ENCODE data around the gene PEPD. TPM values are rescaled to one million over a fixed set of nuclear protein-coding genes. Genes with fewer than 3 reads are reported as not detected.
A peak's percentile ranks its signal among the peaks of the same experiment; 100 is the strongest.

The PEPD gene
- total RNA-seq, 2 experiments from 2014 or later = 29.3 to 30.6 TPM

DNA sequence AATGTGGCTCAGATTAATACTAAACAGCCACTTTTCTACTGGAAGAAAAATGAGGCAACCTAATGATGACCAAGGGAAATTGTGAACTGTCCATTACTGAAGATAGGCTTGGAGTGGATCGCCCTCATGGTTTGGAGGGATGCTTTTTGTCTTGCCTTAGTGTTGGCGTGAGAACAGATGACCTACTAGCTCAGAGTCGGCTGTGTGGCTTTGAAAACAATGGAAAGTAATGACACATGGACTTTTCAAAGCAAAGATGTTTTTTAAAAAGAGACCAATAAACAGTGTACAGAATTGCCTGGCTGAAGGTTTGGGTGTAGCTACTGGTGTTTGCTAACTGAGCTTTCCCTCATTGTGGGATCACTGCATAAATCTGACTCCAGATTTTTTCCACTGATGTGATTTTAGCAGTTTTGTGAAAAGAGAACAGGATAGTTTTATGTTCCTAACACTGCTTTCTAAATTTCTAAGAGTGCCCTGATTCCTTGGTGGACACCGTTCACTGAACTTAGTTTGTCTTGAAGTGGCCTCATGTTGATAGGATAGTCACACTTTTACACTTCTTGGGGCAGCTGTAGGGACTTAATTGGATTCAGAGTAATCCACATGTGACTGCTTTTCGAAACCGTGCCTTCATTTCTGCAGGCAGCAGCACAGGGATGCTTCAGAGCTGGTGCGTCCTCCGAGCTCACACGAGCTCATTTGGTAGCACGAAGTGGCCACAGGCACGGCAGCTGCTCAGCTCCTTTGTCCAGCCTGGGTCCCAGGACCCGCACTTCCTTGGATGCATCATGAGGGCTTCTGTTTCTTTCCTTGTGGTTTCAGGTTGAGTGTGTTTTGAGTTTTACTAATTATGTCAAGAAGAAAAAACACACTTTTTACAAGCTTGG lies 143.8 kb downstream of the PEPD start:
- H3K27ac Mint-ChIP-seq = no peak overlapping the region
- CTCF ChIA-PET = interaction anchor here (0.9 to 4.2 kb wide), 4 partner anchors 29 to 142 kb away, joined by 3 to 14 read pairs (median 8); no protein-coding TSS in a partner anchor
- intact Hi-C loops (cut with micrococcal nuclease) = loop anchor here (10.0 kb wide), 1 partner anchor 143 kb away; no protein-coding TSS in a partner anchor
- H3K9me3 Mint-ChIP-seq = no peaks in the 10 kb centered on the region
- H3K4me3 Mint-ChIP-seq = no peak overlapping the region
- POLR2A ChIA-PET = no interaction called here
- H3K36me3 Mint-ChIP-seq = peaks cover 28% of the 10 kb centered on the region
- no peaks in the 10 kb centered on the region for H3K27me3 Mint-ChIP-seq
- peak; percentile 5 for DNase-seq
- peaks cover 56% of the 10 kb centered on the region for H3K4me1 Mint-ChIP-seq (ENCODE audit: low read depth)

DNA sequence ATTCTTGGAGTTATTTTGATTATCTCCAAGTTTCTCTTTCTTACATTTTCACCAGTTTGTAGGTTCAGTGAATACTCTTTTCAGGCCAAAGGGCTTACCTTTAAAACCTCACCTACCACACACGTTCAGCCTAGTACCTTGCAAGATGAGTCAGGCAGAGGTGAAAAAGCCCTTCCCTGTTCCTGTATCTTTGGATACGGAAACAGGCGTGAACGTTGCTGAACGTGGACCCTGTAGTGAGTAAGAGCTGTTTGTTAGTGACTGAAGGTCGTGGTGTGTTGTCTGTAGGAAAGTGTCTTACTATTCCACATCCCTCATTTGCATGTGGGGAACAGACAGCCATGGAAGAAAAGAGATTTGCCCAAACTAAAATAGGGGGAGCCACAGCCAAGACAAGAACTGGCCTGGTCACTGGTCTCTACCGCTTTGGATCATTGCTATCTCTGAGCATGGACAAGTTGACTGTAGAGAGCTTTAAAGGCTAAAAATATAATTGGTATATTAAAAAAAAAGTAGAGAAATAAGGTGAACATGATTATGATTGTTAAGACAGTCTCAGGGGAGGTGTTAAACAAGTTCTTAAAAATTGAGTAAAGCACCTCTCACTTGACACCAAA lies 144.5 kb downstream of the PEPD start:
- Mint-ChIP-seq H3K9me3 (no peaks in the 10 kb centered on the region), H3K4me1 (ENCODE audit: low read depth) (peaks cover 56% of the 10 kb centered on the region), H3K36me3 (peaks cover 28% of the 10 kb centered on the region), H3K27ac (peak overlapping the region; percentile 60), H3K4me3 (no peak overlapping the region), H3K27me3 (no peaks in the 10 kb centered on the region)
- intact Hi-C loops (cut with micrococcal nuclease) = loop anchor here (10.0 kb wide), 1 partner anchor 142 kb away; no protein-coding TSS in a partner anchor
- CTCF ChIA-PET = interaction anchor here (0.6 to 4.2 kb wide), 5 partner anchors 19 to 193 kb away, joined by 3 to 14 read pairs (median 3); partner anchors contain the start of gene CEBPA
- DNase-seq = no peak
- POLR2A ChIA-PET = no interaction called here

DNA sequence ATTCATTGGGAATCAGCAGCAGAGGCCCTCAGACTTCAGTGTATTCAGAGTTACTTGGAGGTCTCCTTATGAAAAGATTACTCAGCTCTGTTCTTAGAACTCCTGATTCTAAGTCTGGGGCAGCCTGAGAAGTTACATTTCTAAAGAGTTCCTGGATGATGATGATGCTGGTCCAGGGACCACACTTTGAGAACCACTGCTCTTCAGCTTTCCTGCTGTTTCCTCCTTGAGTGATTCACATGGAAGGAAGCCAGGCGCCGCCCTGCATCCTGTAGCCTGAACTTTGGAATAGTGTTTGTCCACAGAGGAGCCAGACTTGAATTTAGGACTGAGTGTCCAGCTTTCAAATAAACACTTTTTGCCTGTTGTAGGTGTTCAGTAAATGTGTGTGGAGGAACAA lies 145.2 kb downstream of the PEPD start:
- Mint-ChIP-seq H3K27ac (no peak overlapping the region), H3K36me3 (peaks cover 28% of the 10 kb centered on the region), H3K4me3 (no peak overlapping the region), H3K27me3 (no peaks in the 10 kb centered on the region), H3K9me3 (no peaks in the 10 kb centered on the region), H3K4me1 (ENCODE audit: low read depth) (peaks cover 54% of the 10 kb centered on the region)
- CTCF ChIA-PET = interaction anchor here (0.6 to 4.2 kb wide), 5 partner anchors 19 to 192 kb away, joined by 3 to 14 read pairs (median 3); partner anchors contain the start of gene CEBPA
- DNase-seq = no peak
- intact Hi-C loops (cut with micrococcal nuclease) = loop anchor here (10.0 kb wide), 1 partner anchor 142 kb away; no protein-coding TSS in a partner anchor
- POLR2A ChIA-PET = no interaction called here

- CTCF ChIA-PET = interaction anchor here (1.1 to 4.2 kb wide), 4 partner anchors 31 to 199 kb away, joined by 3 to 14 read pairs (median 8); no protein-coding TSS in a partner anchor
- peak overlapping the region; percentile 87 for H3K4me3 Mint-ChIP-seq
- H3K4me1 Mint-ChIP-seq (ENCODE audit: low read depth) = peaks cover 50% of the 10 kb centered on the region
- intact Hi-C loops (cut with micrococcal nuclease) = loop anchor here (10.0 kb wide), 1 partner anchor 141 kb away; no protein-coding TSS in a partner anchor
- peaks cover 24% of the 10 kb centered on the region for H3K36me3 Mint-ChIP-seq
- no peak overlapping the region for H3K27ac Mint-ChIP-seq
- H3K27me3 Mint-ChIP-seq = no peaks in the 10 kb centered on the region
- POLR2A ChIA-PET = no interaction called here
- DNase-seq = no peak
- no peaks in the 10 kb centered on the region for H3K9me3 Mint-ChIP-seq
These were observed 145.8 kb downstream of the PEPD start for GRCh38 chr19:33375837-33376159.

DNA sequence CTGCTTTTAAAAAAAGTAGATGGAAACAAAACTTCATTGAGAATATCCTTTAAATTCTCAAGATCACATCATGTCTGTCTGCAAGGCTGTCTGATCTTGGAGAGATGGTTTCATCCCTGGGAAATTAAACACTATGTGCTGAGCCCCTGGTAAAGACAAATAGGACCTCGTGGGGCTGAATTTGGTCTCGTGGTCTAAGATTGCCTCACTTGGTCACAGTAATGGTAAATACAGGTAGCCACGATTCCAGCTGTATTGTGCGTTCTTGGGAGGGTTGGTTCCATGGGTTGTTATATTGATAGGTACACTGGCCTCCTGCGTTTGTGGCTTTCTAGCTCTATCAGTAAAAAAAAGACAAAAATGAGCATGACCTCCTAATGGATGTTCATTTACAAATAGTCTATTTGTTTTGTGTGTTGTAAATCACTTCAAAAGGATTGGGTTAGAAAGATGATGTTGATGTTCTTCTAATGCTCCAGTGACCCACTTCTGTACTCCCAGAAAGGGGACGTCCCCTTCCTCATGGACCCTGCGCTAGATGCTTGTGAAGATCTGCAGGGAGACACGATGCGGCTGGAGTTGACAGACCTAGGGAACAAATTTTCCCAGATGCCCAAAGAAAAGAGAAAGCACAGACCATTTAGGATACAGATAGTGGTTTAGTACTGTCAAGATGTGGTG lies 146.3 kb downstream of the PEPD start:
- H3K4me1 Mint-ChIP-seq (ENCODE audit: low read depth) = peaks cover 50% of the 10 kb centered on the region
- CTCF ChIA-PET = interaction anchor here (1.1 to 2.5 kb wide), 2 partner anchors 140 to 199 kb away, joined by 4 to 11 read pairs; no protein-coding TSS in a partner anchor
- peaks cover 24% of the 10 kb centered on the region for H3K36me3 Mint-ChIP-seq
- DNase-seq = no peak
- peak overlapping the region; percentile 87 for H3K4me3 Mint-ChIP-seq
- H3K27me3 Mint-ChIP-seq = no peaks in the 10 kb centered on the region
- H3K9me3 Mint-ChIP-seq = no peaks in the 10 kb centered on the region
- POLR2A ChIA-PET = interaction anchor here (1.1 to 2.3 kb wide), 6 partner anchors 8 to 444 kb away, joined by 4 to 15 read pairs (median 4); partner anchors contain the start of gene KCTD15
- peak overlapping the region; percentile 42 for H3K27ac Mint-ChIP-seq
- intact Hi-C loops (cut with micrococcal nuclease) = loop anchor here (10.0 kb wide), 1 partner anchor 140 kb away; no protein-coding TSS in a partner anchor

DNA sequence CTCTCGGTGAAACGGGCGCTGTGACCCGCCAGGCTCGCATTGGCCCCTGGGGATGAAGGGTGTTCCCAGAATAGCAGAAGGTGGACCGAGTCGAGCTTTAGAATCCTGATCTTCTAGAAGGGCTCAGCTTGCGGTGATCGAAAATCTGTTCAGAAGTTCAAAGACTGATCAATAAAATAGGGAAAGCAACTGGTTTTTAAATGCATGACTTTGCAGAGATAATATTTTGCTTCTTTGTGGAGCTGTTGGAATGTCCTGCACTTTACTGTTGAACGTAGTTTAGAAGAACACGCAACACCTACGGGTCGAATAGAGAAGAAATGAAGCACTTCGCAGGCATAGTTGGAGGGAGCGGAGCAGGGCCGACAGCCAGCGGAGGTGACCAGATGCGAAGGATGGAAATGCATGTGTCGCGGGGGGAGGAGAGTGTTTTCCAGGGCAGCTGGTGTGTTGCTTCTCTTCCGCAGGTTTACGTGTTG lies 147.3 kb downstream of the PEPD start:
- peak overlapping the region; percentile 81 for H3K27ac Mint-ChIP-seq
- H3K4me1 Mint-ChIP-seq (ENCODE audit: low read depth) = peaks cover 47% of the 10 kb centered on the region
- intact Hi-C loops (cut with micrococcal nuclease) = loop anchor here (5.0 to 10.0 kb wide), 2 partner anchors 139 to 197 kb away; no protein-coding TSS in a partner anchor
- POLR2A ChIA-PET = interaction anchor here (1.1 to 2.5 kb wide), 10 partner anchors 9 to 445 kb away, joined by 4 to 15 read pairs (median 5); partner anchors contain the start of genes CEBPA and KCTD15
- H3K27me3 Mint-ChIP-seq = no peaks in the 10 kb centered on the region
- H3K36me3 Mint-ChIP-seq = peaks cover 20% of the 10 kb centered on the region
- DNase-seq = peak; percentile 38
- peak overlapping the region; percentile 87 for H3K4me3 Mint-ChIP-seq
- no peaks in the 10 kb centered on the region for H3K9me3 Mint-ChIP-seq
- CTCF ChIA-PET = interaction anchor here (0.8 to 2.5 kb wide), 7 partner anchors 71 to 197 kb away, joined by 3 to 11 read pairs (median 4); partner anchors contain the start of genes CEBPA and SLC7A10

DNA sequence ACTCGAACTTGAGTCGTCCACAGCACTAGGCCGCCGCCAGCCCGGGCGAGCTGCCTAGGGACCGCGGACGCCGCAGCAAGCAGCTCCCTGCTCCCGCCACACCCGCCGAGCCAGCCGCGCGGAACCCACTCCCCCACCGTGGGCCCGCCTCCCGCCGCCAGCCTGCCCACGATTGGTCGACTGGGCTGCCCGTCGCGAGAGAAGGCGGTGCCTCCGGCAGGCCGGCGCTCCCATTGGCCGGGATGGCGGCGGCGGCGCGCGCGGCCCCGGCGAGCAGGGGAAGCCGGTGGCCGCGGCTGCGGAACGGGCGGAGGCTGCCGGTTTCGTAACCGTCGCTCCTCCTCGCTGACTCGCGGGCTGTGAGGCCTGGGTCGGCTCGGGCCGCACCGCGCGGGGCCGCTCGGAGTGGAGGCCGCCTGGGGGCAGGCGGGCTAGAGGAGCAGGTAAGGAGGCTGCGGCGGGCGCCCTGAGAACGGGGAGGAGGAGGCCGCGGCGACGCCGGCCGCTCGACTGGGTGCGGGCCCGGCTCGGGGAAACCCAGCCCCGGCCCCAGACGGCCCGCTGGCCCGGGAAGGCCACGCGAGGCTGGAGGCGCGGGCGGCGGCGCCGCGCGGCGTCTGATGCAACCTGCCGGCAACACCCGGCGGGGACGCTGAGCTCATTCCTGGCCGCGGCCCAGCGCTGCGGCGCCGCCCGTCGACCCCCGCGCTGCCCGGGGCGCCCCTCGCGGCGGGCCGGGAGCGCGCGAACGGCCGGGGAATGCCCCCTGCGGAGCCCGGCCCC lies 147.9 kb downstream of the PEPD start, which contains the start of gene CEBPG:
Gene CEBPG (plus strand): TSS at position 257 of the 783 bp plus-strand sequence. CDS start 5,531 bp downstream, outside the sequence.
- Mint-ChIP-seq H3K4me3 (peak within 1 kb of the TSS; percentile 87), H3K9me3 (no peaks in the 10 kb centered on the region), H3K27ac (peak within 1 kb of the TSS; percentile 81), H3K36me3 (peaks cover 14% of the 10 kb centered on the region), H3K4me1 (ENCODE audit: low read depth) (peaks cover 43% of the 10 kb centered on the region), H3K27me3 (no peaks in the 10 kb centered on the region)
- intact Hi-C loops (cut with micrococcal nuclease) = loop anchor here (2.0 to 10.0 kb wide), 4 partner anchors 71 to 423 kb away; partner anchors contain the start of genes CEBPA and KCTD15
- ChIA-PET CTCF (interaction anchor here (0.6 to 2.5 kb wide), 9 partner anchors 8 to 197 kb away, joined by 3 to 11 read pairs (median 4); partner anchors contain the start of genes CEBPA and SLC7A10), POLR2A (interaction anchor here (1.1 to 2.5 kb wide), 10 partner anchors 10 to 446 kb away, joined by 4 to 15 read pairs (median 5); partner anchors contain the start of genes CEBPA and KCTD15)
- DNase-seq = peak; percentile 95

- DNase-seq = no peak
- CTCF ChIA-PET = interaction anchor here (1.1 kb wide), 1 partner anchor 45 kb away, joined by 3 read pairs; no protein-coding TSS in a partner anchor
- Mint-ChIP-seq H3K9me3 (no peaks in the 10 kb centered on the region), H3K27ac (no peak overlapping the region), H3K27me3 (no peaks in the 10 kb centered on the region), H3K4me1 (ENCODE audit: low read depth) (peaks cover 15% of the 10 kb centered on the region), H3K4me3 (no peak overlapping the region), H3K36me3 (peaks cover 8% of the 10 kb centered on the region)
- POLR2A ChIA-PET = no interaction called here
- intact Hi-C loops (cut with micrococcal nuclease) = loop anchor here (5.0 to 10.0 kb wide), 2 partner anchors 136 to 193 kb away; no protein-coding TSS in a partner anchor
These were observed 150.8 kb downstream of the PEPD start for GRCh38 chr19:33370783-33371182.

- H3K4me3 Mint-ChIP-seq = no peak overlapping the region
- POLR2A ChIA-PET = no interaction called here
These were observed 153.3 kb downstream of the PEPD start for GRCh38 chr19:33368074-33368864.

DNA sequence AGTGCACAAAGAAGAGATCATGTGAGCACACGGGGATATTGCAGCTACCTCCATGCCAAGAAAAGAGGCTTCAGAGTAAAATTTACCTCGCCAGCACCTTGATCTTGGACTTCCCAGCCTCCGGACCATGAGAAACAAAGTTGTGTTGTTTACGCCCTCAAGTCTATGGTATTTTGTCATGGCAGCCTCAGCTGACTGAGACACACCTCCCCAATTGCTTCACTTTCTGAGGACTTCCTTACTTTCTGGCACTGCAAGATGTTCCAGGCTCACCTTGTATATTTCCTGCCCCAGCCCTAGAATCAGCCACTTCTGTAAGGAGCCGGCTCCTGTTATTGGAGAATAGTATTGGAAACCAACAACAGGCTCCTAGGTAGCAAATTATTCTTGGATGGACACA lies 154.7 kb downstream of the PEPD start:
- Mint-ChIP-seq H3K4me3 (no peak overlapping the region), H3K27ac (no peak overlapping the region), H3K4me1 (ENCODE audit: low read depth) (no peaks in the 10 kb centered on the region), H3K36me3 (no peaks in the 10 kb centered on the region), H3K27me3 (peaks cover 1% of the 10 kb centered on the region), H3K9me3 (no peaks in the 10 kb centered on the region)
- intact Hi-C loops (cut with micrococcal nuclease) = no loop called here
- POLR2A ChIA-PET = no interaction called here
- no peak for DNase-seq
- CTCF ChIA-PET = no interaction called here

More at GRCh38 chr19:33368074-33368864, 153.3 kb downstream of the PEPD start:
- no peaks in the 10 kb centered on the region for H3K9me3 Mint-ChIP-seq
- peak; percentile 25 for DNase-seq
- no peaks in the 10 kb centered on the region for H3K27me3 Mint-ChIP-seq
- CTCF ChIA-PET = interaction anchor here (0.6 to 0.7 kb wide), 2 partner anchors 11 to 1057 kb away, joined by 3 to 6 read pairs; no protein-coding TSS in a partner anchor
- H3K4me1 Mint-ChIP-seq (ENCODE audit: low read depth) = no peaks in the 10 kb centered on the region
- H3K36me3 Mint-ChIP-seq = no peaks in the 10 kb centered on the region
- no peak overlapping the region for H3K27ac Mint-ChIP-seq
- intact Hi-C loops (cut with micrococcal nuclease) = no loop called here
